ENCODE measurements around the gene BRWD1. TPM values are rescaled to one million over a fixed set of nuclear protein-coding genes. Genes with fewer than 3 reads are reported as not detected.

Gene BRWD1
- total and polyA plus RNA-seq, 2 of the 8 experiments (the other 6 are each of a cell fraction or from before 2014, with no cell fraction given), result 9.3 to 45.2 TPM

DNA sequence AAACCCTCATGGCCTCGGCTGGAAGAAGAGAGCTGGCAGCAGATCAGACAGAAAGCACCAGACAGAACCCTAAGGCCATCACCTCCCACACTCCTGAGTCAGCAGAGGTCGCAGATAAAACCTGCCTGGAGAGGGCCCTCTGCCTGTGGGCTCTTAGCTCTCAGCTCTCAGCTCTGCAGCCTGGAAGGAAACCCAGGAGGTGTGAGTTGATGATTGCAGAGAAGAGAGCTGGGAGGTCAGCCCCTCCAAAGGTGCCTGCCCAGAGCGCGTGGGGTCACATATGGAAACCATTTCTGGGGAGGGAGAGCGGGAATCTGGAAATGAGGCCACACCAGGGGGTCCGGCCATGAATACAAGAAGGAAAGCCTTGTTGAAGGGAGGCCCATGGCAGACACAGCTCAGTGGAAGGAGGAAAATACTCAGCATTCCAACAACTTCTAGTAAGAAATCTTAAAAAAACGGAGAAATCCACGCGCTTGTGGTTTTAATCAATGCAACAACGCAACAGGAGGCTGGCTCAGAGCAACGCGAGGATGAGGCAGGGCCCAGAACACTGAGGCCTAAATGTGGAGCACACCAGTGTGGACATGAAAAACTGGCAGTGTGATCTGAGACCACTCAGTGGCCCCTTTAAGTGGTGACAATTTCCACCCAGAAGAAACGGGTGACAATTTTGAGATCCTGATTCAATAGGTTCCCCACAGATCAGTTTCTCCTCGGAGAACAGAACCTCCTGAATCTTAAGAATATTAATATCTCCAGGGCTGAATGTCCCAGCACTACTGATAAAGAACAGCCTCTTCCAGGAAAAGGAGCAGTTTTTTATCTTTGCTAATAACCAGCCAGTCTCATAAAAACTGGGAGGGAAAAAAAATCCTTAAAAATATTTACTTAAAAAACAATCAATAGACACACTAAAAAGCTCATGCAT, 175.9 kb downstream of the BRWD1 start (continued):
- TF ChIP-seq CTCF (IDR thresholded peaks at IDR 0.05; ENCODE audit: control extremely low read depth in 1 of 3, insufficient read depth in 1 of 3, low read depth in 1 of 3, low read length in 3 of 3), result peak in 1 of 3 experiments; percentile 35; a peak in 1 of 4 replicates
- no peak for TF ChIP-seq EGR1 (IDR thresholded peaks at IDR 0.05; ENCODE audit: borderline replicate concordance, low read depth, low read length)
- TF ChIP-seq KDM4A (IDR thresholded peaks at IDR 0.05; ENCODE audit: low read depth, low read length, severe bottlenecking), result no peak
- TF ChIP-seq GTF2F1 (IDR thresholded peaks at IDR 0.05; ENCODE audit: borderline replicate concordance, low read depth, low read length), result no peak
- no peak for TF ChIP-seq ZNF274 (IDR thresholded peaks at IDR 0.05; ENCODE audit: borderline replicate concordance, extremely low read depth, low read length)
- TF ChIP-seq, protein P1, sequence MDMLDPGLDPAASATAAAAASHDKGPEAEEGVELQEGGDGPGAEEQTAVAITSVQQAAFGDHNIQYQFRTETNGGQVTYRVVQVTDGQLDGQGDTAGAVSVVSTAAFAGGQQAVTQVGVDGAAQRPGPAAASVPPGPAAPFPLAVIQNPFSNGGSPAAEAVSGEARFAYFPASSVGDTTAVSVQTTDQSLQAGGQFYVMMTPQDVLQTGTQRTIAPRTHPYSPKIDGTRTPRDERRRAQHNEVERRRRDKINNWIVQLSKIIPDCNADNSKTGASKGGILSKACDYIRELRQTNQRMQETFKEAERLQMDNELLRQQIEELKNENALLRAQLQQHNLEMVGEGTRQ (IDR thresholded peaks at IDR 0.05; ENCODE audit: low read length), result no peak
- no peak for TF ChIP-seq FOSL1 (IDR thresholded peaks at IDR 0.05; ENCODE audit: insufficient read depth, low read depth, low read length)
- TF ChIP-seq CREB1 (IDR thresholded peaks at IDR 0.05), result no peak
- no peak for TF ChIP-seq HDAC6 (IDR thresholded peaks at IDR 0.05; ENCODE audit: low read depth, low read length)
- no peak for TF ChIP-seq SP4 (IDR thresholded peaks at IDR 0.05; ENCODE audit: low read length)
- no peak for TF ChIP-seq SUZ12 (IDR thresholded peaks at IDR 0.05; ENCODE audit: low read length)
- no peak for TF ChIP-seq CHD2 (IDR thresholded peaks at IDR 0.05; ENCODE audit: low read length)
- TF ChIP-seq SIX5 (IDR thresholded peaks at IDR 0.05; ENCODE audit: low read depth, low read length), result no peak
- TF ChIP-seq POLR2A (IDR thresholded peaks at IDR 0.05; ENCODE audit: control extremely low read depth in 1 of 2, low read depth in 2 of 2, low read length in 2 of 2), result no peak
- no peak for TF ChIP-seq RBBP5 (IDR thresholded peaks at IDR 0.05; ENCODE audit: borderline replicate concordance, low read depth, low read length)
- no peak for TF ChIP-seq SP2 (IDR thresholded peaks at IDR 0.05; ENCODE audit: low read length)
- no peak for TF ChIP-seq HDAC2 (IDR thresholded peaks at IDR 0.05; ENCODE audit: borderline replicate concordance in 1 of 2, low read depth in 2 of 2, low read length in 2 of 2)
- TF ChIP-seq RFX5 (IDR thresholded peaks at IDR 0.05; ENCODE audit: borderline replicate concordance, low read depth, low read length), result no peak
- TF ChIP-seq, protein P2, sequence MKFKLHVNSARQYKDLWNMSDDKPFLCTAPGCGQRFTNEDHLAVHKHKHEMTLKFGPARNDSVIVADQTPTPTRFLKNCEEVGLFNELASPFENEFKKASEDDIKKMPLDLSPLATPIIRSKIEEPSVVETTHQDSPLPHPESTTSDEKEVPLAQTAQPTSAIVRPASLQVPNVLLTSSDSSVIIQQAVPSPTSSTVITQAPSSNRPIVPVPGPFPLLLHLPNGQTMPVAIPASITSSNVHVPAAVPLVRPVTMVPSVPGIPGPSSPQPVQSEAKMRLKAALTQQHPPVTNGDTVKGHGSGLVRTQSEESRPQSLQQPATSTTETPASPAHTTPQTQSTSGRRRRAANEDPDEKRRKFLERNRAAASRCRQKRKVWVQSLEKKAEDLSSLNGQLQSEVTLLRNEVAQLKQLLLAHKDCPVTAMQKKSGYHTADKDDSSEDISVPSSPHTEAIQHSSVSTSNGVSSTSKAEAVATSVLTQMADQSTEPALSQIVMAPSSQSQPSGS (IDR thresholded peaks at IDR 0.05; ENCODE audit: low read length), result no peak

Measured in H1 (cell line).